Colonic mucosa (tissue), 4 donors: ENCODE data around the gene P2RX3. TPM values are rescaled to one million over a fixed set of nuclear protein-coding genes. Genes with fewer than 3 reads are reported as not detected.

ENCODE experiments used
- DNase-seq: peaks from one replicate; pipeline ENCODE4 v3.0.0-alpha.2; 2020
- H3K27ac ChIP-seq: fragments of 200-600 bp; one replicate; pipeline ENCODE4 v1.8.0; 2021
- H3K27me3 ChIP-seq: fragments of 200-600 bp; one replicate; pipeline ENCODE4 v1.8.0; 2021
- H3K36me3 ChIP-seq: fragments of 200-600 bp; one replicate; pipeline ENCODE4 v1.8.0; 2021
- H3K4me1 ChIP-seq: fragments of 200-600 bp; one replicate; pipeline ENCODE4 v1.8.0; 2021; ENCODE audit warnings: mild to moderate bottlenecking
- H3K4me3 ChIP-seq: fragments of 200-600 bp; one replicate; pipeline ENCODE4 v1.8.0; 2021
- H3K9ac ChIP-seq, 2 donors: one replicate each; pipeline ENCODE4 v1.7.0; 2013; ENCODE audit warnings: control low read depth in 2 of 2, low read depth in 2 of 2, low read length in 2 of 2
- H3K9me3 ChIP-seq: fragments of 200-600 bp; one replicate; pipeline ENCODE4 v1.8.0; 2021
- CTCF ChIP-seq: fragments of 200-600 bp; IDR thresholded peaks from one replicate; pipeline ENCODE4 v1.8.0; 2022; ENCODE audit warnings: antibody characterized with exemption, mild to moderate bottlenecking
- intact Hi-C: fragments of 100-400 bp; cut with DNase I; formaldehyde crosslinking; loops from one replicate; pipeline ENCODE4 v1.14.1; 2022
- total RNA-seq, 2 donors: library from RNA; stranded (reverse); fragmentation: NEBNext Ultra II Directional in 1 of 2; extraction: Animal tissue kit (Norgen Biotek cat#: 25700) in 1 of 2; gene quantifications; one replicate each; pipeline ENCODE4 v1.2.1, GENCODE V29; 2021
- donor health status: healthy.
- donor health status: DM: no; HTN: no; CAD: no.
- donor health status: DM: no; HTN: no; CAD: no.

P2RX3 gene
- total RNA-seq, 2 donors from 2014 or later: not detected

DNA sequence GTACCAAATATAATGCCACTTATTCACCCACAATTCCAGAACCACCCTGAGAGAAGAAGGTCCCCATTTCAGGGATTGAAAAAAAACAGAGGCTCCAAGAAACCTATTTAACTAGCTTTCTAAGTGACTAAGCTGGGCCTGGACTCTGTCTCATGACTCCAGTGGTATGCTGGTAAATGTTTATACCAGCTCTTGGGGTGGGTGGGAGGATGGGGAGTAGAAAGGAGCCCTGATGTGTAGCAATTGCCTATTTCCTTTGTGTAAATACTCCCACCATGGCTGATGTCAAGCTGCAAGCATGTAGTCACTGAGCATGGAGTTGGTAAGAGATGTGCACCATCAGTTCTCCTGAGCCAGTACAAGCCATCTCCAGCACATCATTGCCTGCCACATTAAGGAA lies 40.0 kb downstream of the P2RX3 start:
- intact Hi-C loops: no loop called here
- H3K27me3 ChIP-seq: no peaks in the 10 kb centered on the region
- no peak for TF ChIP-seq CTCF
- H3K9ac ChIP-seq: no peak overlapping the region
- H3K4me3 ChIP-seq: no peak overlapping the region
- H3K27ac ChIP-seq: no peak overlapping the region
- H3K9me3 ChIP-seq: no peaks in the 10 kb centered on the region
- H3K4me1 ChIP-seq: no peaks in the 10 kb centered on the region
- DNase-seq: no peak
- H3K36me3 ChIP-seq: no peaks in the 10 kb centered on the region

DNA sequence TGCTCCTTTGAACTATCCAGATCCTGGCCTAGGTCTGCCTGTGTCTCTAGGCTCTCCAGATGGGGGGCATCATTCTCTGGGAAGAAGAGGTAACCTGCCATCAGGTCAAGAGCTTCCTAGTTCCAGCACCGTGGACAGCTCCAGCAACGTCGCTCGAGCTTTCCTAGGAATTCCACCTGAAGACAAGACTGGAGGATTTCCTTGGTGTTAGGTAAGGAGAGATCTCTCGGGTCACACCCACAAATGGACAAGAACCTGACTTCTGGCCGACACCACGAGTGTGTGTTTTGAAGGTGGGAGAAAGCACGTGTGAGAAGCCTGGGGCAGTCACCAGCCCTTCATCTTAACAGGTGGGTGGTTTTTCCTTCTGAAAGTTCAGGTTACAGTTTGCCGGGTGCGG lies 41.6 kb downstream of the P2RX3 start:
- Histone ChIP-seq H3K9ac (no peak overlapping the region), H3K27me3 (no peaks in the 10 kb centered on the region), H3K36me3 (no peaks in the 10 kb centered on the region), H3K9me3 (no peaks in the 10 kb centered on the region), H3K4me1 (no peaks in the 10 kb centered on the region), H3K4me3 (no peak overlapping the region), H3K27ac (no peak overlapping the region)
- no peak for TF ChIP-seq CTCF
- intact Hi-C loops: no loop called here
- DNase-seq: no peak

- Histone ChIP-seq H3K27ac (no peak within 1 kb of the TSS), H3K4me1 (no peaks in the 10 kb centered on the region), H3K9me3 (no peaks in the 10 kb centered on the region), H3K36me3 (no peaks in the 10 kb centered on the region), H3K27me3 (no peaks in the 10 kb centered on the region), H3K9ac (no peak within 1 kb of the TSS), H3K4me3 (no peak within 1 kb of the TSS)
- TF ChIP-seq CTCF: no peak
- intact Hi-C loops: no loop called here
- no peak for DNase-seq
Measured at GRCh38 chr11:57380975-57381374, 42.8 kb downstream of the P2RX3 start, which contains the start of gene PRG3. Gene PRG3, minus strand, starts transcription at chr11:57381150. Its CDS starts 442 bp downstream, at chr11:57380708.

GRCh38 chr11:57386178-57386940 lies 48.2 kb downstream of the P2RX3 start:
- Histone ChIP-seq H3K36me3 (no peaks in the 10 kb centered on the region), H3K27ac (no peak overlapping the region), H3K27me3 (no peaks in the 10 kb centered on the region), H3K4me1 (no peaks in the 10 kb centered on the region), H3K9ac (no peak overlapping the region), H3K9me3 (no peaks in the 10 kb centered on the region), H3K4me3 (no peak overlapping the region)
- intact Hi-C loops: no loop called here
- TF ChIP-seq CTCF: no peak
- no peak for DNase-seq

GRCh38 chr11:57387289-57388030 lies 49.3 kb downstream of the P2RX3 start:
- intact Hi-C loops: no loop called here
- Histone ChIP-seq H3K9ac (no peak overlapping the region), H3K4me1 (no peaks in the 10 kb centered on the region), H3K27ac (no peak overlapping the region), H3K4me3 (no peak overlapping the region), H3K36me3 (no peaks in the 10 kb centered on the region), H3K9me3 (no peaks in the 10 kb centered on the region), H3K27me3 (no peaks in the 10 kb centered on the region)
- no peak for DNase-seq
- no peak for TF ChIP-seq CTCF
